NOMO-1 treated with dmso at 0.1 percent for 144 hours (cell line): ENCODE data around the gene SYT12.

Source experiments
- DNase-seq: peaks from one replicate; lab custom pipeline; 2025; ENCODE audit not compliant: unreplicated experiment; lab: John Stamatoyannopoulos, UW

Gene SYT12

GRCh38 chr11:67054836-67055523 lies 32.0 kb downstream of the SYT12 start:
- no peak for DNase-seq

- no peak for DNase-seq
These were observed 32.9 kb downstream of the SYT12 start for GRCh38 chr11:67055812-67056211.

GRCh38 chr11:67056267-67057204 lies 33.6 kb downstream of the SYT12 start, which contains the start of gene RHOD:
Gene RHOD, plus strand, starts transcription at chr11:67056847. Its CDS starts 56 bp downstream, at chr11:67056903.
- no peak for DNase-seq

- no peak for DNase-seq
These were observed 34.3 kb downstream of the SYT12 start for GRCh38 chr11:67057205-67057672.

GRCh38 chr11:67058506-67058905 lies 35.6 kb downstream of the SYT12 start:
- no peak for DNase-seq

- DNase-seq, result no peak
These were observed 36.7 kb downstream of the SYT12 start for GRCh38 chr11:67059671-67060070.

- no peak for DNase-seq
These were observed 37.2 kb downstream of the SYT12 start for GRCh38 chr11:67060111-67060522.

GRCh38 chr11:67062526-67063373 lies 39.8 kb downstream of the SYT12 start:
- DNase-seq, result no peak

GRCh38 chr11:67066333-67066709 lies 43.4 kb downstream of the SYT12 start:
- no peak for DNase-seq

GRCh38 chr11:67071420-67072284 lies 48.7 kb downstream of the SYT12 start:
- peak; percentile 27 for DNase-seq

- DNase-seq, result no peak
These were observed 49.4 kb downstream of the SYT12 start for GRCh38 chr11:67072295-67072694.

GRCh38 chr11:67073908-67074307 lies 51.0 kb downstream of the SYT12 start:
- no peak for DNase-seq

- no peak for DNase-seq
These were observed 53.3 kb downstream of the SYT12 start for GRCh38 chr11:67076202-67076601.

GRCh38 chr11:67079065-67079705 lies 56.3 kb downstream of the SYT12 start:
- DNase-seq, result no peak

- DNase-seq, result peak; percentile 45
These were observed 59.3 kb downstream of the SYT12 start for GRCh38 chr11:67082071-67082791.

GRCh38 chr11:67083786-67084366 lies 60.9 kb downstream of the SYT12 start:
- DNase-seq, result no peak

- DNase-seq, result no peak
These were observed 62.7 kb downstream of the SYT12 start for GRCh38 chr11:67085617-67086016.

- DNase-seq, result no peak
These were observed 67.8 kb downstream of the SYT12 start for GRCh38 chr11:67090717-67091116.

GRCh38 chr11:67095214-67095507 lies 72.2 kb downstream of the SYT12 start:
- no peak for DNase-seq
